HG03460 (cell line): ENCODE measurements around the gene TAF4B.
"Not testable (repeated sequence)": the region's sequence is repeated elsewhere in the genome, so short reads cannot be mapped to it uniquely, and the experiment has no call there.

Experiments used
- ATAC-seq: cut with Tn5 transposase; IDR thresholded peaks from one replicate; pipeline ENCODE4 v1.9.1; 2021; ENCODE audit not compliant: unreplicated experiment

TAF4B gene, protein sequence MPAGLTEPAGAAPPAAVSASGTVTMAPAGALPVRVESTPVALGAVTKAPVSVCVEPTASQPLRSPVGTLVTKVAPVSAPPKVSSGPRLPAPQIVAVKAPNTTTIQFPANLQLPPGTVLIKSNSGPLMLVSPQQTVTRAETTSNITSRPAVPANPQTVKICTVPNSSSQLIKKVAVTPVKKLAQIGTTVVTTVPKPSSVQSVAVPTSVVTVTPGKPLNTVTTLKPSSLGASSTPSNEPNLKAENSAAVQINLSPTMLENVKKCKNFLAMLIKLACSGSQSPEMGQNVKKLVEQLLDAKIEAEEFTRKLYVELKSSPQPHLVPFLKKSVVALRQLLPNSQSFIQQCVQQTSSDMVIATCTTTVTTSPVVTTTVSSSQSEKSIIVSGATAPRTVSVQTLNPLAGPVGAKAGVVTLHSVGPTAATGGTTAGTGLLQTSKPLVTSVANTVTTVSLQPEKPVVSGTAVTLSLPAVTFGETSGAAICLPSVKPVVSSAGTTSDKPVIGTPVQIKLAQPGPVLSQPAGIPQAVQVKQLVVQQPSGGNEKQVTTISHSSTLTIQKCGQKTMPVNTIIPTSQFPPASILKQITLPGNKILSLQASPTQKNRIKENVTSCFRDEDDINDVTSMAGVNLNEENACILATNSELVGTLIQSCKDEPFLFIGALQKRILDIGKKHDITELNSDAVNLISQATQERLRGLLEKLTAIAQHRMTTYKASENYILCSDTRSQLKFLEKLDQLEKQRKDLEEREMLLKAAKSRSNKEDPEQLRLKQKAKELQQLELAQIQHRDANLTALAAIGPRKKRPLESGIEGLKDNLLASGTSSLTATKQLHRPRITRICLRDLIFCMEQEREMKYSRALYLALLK

DNA sequence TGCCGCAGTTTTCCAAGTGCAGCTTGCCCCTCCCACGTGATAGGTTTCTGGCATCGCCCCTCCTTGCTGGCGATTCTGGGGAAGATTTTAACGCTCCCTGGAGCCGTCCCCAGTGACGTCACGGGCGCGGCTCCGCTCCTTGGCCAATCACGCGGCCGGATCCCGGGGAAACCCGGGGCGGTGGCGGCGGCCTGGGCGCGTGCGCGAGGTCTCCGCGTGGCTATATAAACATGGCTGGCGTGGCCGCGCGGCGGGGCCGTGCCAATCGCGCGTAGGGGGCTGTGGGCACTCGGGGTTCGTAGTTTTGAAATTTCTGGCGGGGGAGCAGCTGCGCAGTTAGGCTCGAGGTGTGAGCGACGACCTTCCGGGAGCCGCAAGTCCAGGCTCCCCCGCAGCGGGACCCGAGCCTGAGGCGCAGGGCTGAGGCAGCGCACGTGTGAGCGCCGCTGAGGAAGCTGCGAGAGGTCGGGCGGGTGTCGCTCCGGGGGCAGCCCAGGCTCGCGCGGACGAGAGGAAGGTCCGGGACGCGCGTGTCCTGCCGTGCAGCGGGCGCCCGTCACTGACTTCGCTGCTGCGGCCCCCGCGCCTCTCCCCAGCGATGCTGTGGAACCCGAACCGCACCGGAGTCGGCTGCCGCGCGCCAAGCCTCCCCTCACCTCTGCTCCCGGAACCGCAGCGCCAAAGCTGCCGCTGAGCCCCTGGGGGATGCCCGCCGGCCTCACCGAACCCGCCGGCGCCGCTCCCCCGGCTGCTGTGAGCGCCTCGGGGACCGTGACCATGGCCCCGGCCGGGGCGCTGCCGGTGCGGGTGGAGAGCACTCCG is at the start of gene TAF4B:
TSS of gene TAF4B (plus strand) at position 217 of the 822 bp plus-strand sequence. CDS start at position 706, 489 bp downstream.
- ATAC-seq = peak; percentile 87

DNA sequence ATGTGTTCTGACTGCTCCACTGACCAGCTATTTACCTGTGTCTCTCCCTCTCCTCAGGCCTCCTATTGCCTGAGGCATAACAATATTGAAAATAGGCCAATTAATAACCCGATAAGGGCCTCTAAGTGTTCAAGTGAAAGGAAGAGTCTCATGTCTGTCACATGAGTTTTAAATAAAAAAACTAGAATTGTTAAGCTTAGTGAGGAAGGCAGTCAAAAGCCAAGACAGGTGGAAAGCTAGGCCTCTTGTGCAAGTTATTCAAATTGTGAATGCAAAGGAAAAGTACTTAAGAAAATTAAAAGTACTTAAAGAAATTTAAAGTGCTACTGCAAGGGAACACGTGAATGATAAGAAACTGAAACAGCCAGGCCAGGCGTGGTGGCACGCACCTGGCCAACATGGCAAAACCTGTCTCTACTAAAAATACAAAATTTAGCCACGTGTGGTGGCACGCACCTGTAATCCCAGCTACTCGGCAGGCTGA is 44.9 kb upstream of the TAF4B start:
- ATAC-seq = peak; percentile 57

DNA sequence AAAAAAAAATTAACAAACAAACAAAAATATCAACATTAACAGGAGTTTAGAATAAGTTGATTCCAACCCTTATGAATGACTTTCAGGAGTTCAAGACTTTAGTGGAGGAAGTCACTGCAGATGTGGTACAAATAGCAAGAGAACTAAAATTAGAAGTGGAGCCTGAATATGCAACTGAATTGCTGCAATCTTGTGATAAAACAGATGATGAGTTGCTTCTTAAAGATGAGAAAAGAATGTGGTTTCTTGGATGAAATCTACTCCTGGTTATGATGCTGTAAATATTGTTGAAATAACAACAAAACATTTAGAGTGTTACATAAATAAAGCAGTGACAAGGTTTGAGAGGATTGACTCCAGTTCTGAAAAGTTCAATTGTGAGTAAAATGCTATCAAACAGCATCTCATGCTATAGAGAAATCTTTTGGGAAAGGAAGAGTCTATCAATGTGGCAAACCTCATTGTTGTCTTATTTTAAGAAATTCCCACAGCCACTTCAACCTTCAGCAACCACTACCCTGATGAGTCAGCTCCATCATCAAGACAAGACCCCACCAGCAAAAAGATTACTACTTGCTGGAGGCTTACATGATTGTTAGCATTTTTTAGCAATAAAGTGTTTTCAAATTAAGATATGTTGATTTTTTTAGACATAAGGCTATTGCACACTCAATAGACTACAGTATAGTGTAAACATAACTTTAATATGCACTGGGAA is 42.7 kb upstream of the TAF4B start:
- no peak for ATAC-seq

DNA sequence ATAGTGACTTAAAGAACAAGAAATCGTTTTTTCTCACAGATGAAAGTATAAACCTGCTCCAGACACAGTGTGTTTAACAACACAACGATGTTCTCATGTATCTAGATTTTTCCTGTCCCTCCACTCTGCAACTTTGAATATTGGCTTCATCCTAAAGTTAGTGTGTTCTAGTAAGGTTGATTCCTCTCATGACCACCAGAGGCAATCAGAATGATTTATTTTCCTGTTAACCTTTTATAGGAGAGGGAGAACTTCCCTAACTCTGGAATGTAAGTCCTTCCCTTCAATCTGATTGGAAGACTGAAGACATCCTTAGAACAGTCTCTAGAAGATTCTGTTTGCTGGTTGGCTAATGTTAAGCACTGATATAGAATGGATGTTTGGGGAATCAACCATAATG is 41.0 kb upstream of the TAF4B start:
- no peak for ATAC-seq

DNA sequence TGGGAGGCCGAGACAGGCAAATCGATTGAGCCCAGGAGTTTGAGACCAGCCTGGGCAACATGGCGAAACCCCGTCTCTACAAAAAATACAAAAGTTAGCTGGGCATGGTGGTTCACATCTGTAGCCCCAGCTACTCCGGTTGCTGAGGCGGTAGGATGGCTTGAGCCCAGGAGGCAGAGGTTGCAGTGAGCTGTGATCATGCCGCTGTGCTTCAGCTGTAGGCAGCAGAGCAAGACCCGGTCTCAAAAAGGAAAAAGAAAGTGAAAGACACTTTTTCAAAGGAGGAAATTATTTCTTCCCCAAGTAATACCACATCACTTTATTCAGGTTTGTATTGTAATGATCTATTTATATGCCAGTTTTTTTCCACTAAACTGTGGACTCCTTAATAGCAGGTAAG is 35.7 kb upstream of the TAF4B start:
- ATAC-seq = peak; percentile 90

DNA sequence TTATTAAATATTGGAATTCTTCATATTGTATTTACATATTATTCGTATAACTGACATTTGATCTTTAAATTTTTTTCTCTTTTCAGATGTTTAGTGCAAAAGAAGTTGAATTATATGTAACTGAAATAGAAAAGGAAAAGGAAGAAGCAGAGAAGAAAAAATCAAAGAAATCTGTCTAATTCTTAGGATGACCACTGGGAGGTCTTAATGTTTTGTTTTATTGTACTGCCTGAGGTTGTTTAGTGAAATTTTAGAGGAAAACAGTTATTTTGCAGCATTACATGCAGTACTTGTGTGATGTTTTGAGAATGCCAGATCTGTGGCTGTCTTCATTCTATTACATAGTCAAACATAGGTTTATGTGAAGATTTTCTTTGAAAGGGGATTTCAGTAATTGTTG is 34.0 kb upstream of the TAF4B start:
- ATAC-seq = no peak

DNA sequence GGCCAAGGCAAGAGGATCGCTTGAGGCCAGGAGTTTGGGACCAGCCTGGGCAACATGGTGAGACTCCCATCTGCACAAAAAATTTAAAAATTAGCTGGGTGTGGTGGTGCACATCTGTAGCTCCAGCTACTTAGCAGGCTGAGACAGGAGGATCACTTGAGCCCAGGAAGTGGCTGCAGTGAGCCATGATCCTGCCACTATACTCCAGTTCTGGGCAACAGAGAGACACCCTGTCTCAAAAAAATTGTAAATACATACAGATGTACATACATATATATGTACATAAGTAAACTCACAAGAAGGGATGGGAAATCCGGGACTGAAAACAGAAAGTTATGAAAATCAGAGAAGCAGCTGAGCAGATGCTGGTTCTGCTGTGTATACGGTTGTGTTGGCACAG is 29.6 kb upstream of the TAF4B start:
- ATAC-seq = no peak

DNA sequence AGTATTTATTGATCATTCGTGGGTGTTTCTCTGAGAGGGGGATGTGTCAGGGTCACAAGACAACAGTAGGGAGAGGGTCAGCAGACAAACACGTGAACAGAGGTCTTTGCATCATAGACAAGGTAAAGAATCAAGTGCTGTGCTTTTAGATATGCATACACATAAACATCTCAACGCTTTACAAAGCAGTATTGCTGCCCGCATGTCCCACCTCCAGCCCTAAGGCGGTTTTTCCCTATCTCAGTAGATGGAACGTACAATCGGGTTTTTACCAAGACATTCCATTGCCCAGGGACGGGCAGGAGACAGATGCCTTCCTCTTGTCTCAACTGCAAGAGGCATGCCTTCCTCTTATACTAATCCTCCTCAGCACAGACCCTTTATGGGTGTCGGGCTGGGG is 24.2 kb upstream of the TAF4B start:
- ATAC-seq = not testable (repeated sequence)

DNA sequence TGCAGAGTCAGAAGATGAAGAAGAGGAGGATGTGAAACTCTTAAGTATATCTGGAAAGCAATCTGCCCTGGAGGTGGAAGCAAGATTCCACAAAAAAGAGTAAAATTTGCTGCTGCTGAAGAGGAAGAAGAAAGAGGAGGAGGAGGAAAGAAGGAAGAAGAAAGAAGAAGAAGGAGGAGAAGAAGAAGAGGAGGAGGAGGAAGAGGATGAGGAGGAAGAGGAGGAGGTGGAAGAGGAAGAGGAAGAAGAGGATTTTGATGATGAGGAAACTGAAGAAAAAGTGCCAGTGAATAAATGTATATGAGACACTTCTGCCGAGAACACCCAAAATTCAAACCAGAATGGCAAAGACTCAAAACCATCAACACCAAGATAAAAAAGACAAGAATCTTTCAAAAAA is 20.9 kb upstream of the TAF4B start:
- no peak for ATAC-seq

DNA sequence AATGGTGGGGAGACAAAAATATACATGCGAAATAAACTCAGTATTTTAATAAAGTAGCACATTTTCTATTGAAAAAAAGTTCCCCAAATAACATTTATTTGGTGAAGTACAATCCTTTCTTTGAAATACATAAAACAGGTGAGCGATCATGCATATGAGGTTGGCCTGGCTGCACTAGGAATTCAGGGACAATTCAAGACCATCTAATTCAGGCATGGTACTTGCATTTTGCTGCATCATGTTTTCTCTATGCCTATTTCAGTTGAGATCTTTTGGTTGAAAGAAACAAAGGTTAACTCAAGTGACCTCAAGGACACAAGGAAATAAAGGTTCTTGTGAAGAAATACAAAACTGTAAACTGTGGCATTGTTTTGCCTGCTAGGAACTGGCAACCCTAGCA is 19.8 kb upstream of the TAF4B start:
- no peak for ATAC-seq

DNA sequence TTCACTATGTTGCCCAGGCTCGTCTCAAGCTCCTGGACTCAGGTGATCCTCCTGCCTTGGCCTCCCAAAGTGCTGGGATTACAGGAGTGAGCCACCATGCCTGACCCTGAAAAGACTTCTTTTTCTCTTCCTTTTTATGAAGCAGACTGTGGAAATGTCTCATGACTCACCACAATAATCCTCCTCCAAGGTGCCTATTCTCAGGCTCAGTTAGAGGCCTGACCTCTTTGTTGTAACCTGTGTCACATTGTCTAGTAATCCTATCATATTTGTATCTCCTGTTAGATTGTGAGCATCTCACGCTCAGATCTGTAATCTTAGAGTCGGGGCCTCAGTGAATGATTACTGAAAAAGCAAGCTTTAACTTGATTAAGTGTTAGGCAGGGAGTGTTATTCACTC is 18.3 kb upstream of the TAF4B start:
- no peak for ATAC-seq

DNA sequence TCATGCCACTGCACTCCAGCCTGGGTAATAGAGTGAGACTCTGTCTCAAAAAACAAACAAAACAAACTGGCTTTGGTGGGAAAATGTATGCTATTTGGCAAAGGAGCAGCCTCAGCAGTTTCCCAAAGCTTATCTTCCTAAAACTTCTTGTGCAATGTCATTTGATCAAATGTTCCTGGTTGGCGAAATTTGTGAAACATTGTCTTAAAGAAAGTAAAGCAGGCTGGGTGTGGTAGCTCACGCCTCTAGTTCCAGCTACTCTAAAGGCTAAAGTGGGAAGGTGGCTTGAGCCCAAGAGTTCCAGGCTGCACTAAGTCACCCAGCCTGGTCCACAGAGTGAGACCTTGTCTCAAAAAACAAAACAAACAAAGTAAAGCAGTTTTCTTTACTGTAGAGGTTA is 17.3 kb upstream of the TAF4B start:
- ATAC-seq = no peak

DNA sequence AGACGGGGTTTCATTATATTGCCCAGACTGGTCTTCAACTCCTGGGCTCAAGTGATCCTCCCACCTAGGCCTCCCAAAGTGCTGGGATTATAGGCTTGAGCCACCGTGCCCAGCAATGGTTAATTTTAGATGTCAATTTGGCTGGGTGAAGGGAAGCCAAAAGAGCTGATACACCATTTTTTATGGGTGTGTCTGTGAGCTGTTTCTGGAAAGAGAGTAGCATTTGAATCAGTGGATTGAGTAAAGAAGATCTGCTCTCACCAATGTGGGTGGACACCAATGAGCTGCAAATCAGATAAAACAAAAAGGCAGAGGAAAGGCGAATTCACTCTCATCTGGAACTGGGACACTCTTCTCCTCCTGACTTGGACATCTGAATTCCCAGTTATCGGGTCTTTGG is 16.1 kb upstream of the TAF4B start:
- ATAC-seq = no peak

DNA sequence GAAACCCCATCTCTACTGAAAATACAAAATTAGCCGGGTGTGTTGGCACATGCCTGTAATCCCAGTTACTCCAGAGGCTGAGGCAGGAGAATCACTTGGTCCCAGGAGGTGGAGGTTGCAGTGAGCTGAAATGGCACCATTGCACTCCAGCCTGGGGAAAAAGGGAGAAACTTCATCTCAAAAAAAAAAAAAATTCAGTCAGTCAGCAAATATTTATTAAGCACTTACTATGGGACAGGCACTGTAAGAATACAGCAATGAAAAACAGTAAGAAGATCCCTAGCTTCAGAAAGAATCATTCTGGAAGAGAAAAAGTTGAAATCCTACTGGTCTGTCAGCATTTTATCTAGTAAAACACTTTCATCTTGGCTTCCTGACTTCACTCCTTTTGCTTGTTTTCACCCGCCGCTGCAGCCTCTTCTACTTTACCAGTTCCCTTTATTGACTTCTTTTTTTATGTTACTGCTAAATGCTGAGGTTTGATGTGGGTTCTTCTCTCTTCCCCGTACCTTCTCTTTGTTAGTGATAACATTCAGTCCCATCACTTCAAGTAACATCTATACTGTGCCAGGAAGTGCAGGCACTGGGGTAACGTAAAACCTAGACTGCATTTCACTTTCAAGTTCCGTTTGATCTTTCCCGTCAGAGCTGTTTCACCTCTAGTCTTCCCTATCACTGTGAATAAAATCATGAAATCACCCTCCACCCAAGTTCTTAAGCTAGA is 10.8 kb upstream of the TAF4B start:
- ATAC-seq = peak; percentile 94

DNA sequence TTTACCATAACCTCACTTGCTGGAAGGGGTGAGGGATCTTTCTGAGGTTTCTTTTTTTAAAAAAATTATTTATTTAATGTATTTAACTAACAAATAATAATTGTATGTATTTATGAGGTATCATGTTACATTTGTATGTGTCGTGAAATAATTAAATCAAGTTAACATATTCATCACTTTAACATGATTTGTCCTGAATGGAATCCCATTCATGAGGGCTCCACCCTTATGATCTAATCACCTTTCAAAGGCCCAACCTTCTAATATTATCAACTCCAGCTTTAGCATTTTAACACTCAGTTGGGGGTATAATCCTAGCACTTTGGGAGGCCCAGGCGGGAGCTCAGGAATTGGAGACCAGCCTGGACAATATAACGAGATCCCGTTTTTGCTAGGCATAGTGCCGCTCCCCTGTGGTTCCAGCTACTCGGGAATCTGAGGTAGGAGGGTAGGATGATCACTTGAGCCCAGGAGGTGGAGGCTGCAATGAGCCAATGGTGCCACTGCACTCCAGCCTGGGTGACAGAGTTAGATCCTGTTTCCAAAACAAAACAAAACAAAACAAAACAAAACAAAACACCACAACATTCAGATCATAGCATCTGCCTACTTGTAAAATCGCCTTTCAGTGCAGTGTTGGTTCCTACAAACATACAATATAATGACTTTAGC is 1.1 kb upstream of the TAF4B start:
- no peak for ATAC-seq

DNA sequence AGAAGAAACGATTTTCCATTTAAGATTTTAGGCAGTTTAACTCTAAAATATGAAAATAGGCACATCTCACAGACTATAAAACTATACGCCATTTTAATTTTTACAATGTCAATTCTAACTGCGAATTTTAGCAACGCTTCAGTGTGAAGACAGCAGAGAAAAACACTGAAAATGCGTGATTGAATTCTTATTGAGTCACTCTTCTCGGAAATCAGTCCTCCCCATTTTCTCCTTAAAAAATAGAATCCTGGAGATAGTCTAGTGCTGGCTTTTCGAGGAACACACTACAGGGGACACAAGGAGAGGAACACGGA is 373 bp upstream of the TAF4B start:
- no peak for ATAC-seq

DNA sequence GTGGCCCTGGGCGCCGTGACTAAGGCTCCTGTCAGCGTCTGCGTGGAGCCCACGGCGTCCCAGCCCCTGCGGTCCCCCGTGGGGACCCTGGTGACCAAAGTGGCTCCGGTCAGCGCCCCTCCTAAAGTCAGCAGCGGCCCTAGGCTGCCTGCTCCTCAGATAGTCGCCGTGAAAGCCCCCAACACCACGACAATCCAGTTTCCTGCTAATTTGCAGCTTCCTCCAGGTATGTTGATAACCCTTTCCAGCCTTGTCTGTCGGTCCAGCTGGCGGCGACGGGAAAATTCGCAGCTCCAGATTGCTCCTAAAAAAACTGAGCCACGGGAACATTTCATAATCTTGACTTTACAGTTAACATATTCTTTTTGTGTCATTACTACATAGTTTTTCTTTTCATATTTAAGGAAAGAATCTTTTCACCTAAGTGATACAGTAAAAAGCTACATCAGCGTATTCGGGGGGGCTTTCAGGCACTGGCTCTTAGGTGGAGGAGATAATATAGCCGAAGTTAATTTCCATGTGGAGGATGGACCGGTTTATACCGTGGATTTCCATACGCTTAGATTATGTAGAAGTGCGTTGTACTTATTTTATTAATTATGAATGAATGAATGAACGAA is 916 bp downstream of the TAF4B start:
- peak; percentile 6 for ATAC-seq

DNA sequence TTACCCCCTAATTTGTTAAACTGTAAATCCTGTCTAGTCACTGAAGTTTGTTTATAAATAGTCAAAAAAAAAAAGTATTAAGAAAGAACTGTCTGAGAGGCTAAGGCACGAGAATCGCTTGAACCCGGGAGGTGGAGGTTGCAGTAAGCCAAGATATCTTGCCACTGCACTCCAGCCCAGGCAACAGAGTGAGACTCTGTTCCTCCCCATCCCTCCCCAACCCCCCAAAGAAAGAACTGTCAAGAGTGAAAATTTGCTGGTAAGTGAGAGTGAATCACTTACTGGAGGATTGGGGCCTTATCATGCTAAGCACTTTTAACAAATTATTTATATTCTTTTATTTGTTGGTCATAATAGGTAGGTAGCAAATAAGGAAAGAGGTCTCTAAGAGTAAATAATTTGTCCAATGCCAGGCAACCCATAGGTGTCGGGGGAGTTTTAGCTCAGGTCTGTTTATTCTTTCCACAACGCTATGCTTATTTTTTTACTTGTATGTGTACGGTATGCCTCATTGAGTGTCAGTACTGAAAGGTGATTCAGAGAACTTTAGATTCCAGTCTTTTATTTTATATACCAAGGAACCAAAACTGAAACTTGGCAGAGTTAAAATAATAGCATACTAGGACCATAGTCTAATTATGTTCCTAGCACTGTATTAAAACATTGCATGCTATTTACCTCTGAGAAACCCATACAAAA is 2.5 kb downstream of the TAF4B start:
- no peak for ATAC-seq
